H1 (cell line): ENCODE measurements around the gene TTLL9. TPM values are rescaled to one million over a fixed set of nuclear protein-coding genes. Genes with fewer than 3 reads are reported as not detected.
A peak's percentile ranks its signal among the peaks of the same experiment; 100 is the strongest.

Source experiments
- BACH1 ChIP-seq: IDR thresholded peaks from 2 replicates; pipeline ENCODE4 v1.6.1; 2012; ENCODE audit warnings: low read length, improper control_type of control experiment
- CBX5 ChIP-seq: fragments of 300-800, 300-1000 bp; sonication (generic); IDR thresholded peaks from 2 replicates; pipeline ENCODE4 v1.7.1; 2016; ENCODE audit warnings: antibody characterized with exemption, low read length, low read depth
- CHD7 ChIP-seq: fragments of 300-600 bp; sonication (generic); IDR thresholded peaks from 2 replicates; pipeline ENCODE4 v1.7.1; 2012; ENCODE audit warnings: low read length, moderate library complexity, mild to moderate bottlenecking, inconsistent platforms; ENCODE audit not compliant: insufficient replicate concordance
- KDM4A ChIP-seq: IDR thresholded peaks from one replicate; pipeline ENCODE4 v1.7.1; 2012; ENCODE audit warnings: low read depth, mild to moderate bottlenecking, moderate library complexity, low read length, inconsistent platforms; ENCODE audit not compliant: severe bottlenecking
- POLR2AphosphoS5 ChIP-seq: IDR thresholded peaks from 2 replicates; pipeline ENCODE4 v1.6.1; 2011; ENCODE audit warnings: low read depth, low read length
- RAD21 ChIP-seq, 2 experiments: IDR thresholded peaks in 1 of 2; conservative IDR thresholded peaks in 1 of 2; 2 replicates each; pipeline ENCODE4 v1.6.1; 2011; ENCODE audit warnings: low read depth in 2 of 2, low read length in 2 of 2, improper control_type of control experiment in 1 of 2, inconsistent platforms in 1 of 2, mild to moderate bottlenecking in 1 of 2, moderate library complexity in 1 of 2
- SIN3A ChIP-seq, 2 experiments: IDR thresholded peaks in 1 of 2; conservative IDR thresholded peaks in 1 of 2; 2 replicates each; pipeline ENCODE4 v1.6.1; 2011 to 2012; ENCODE audit warnings: low read length in 2 of 2, improper control_type of control experiment in 1 of 2, low read depth in 1 of 2, mild to moderate bottlenecking in 1 of 2
- polyA plus RNA-seq, 7 experiments: library from polyadenylated mRNA; depleted of rRNA in 3 of 7; stranded (reverse) in 5 of 7; unstranded in 2 of 7; fragments of >200 nt in 5 of 7; fragments of 200-250 nt in 2 of 7; gene quantifications; 1 replicate in 5 of 7; 2 replicates in 1 of 7; 4 replicates in 1 of 7; pipeline versions ENCODE4 v1.2.1 to v1.2.3, GENCODE V29; 2011 to 2013; ENCODE audit warnings: missing spikeins in 2 of 7, mixed read lengths in 2 of 7
- total RNA-seq: library from RNA; stranded (reverse); fragmentation: NEBNext Ultra II Directional; extraction: Animal tissue kit (Norgen Biotek cat#: 25700); gene quantifications from 2 replicates; pipeline ENCODE4 v1.2.1, GENCODE V29; 2021
- TF ChIP-seq, protein P1 (sequence below): IDR thresholded peaks from 2 replicates; pipeline ENCODE4 v1.6.1; 2011; ENCODE audit warnings: low read depth, mild to moderate bottlenecking, low read length; ENCODE audit not compliant: insufficient read depth

The TTLL9 gene
- total and polyA plus RNA-seq, 2 of the 8 experiments (the other 6 are each of a cell fraction or from before 2014, with no cell fraction given), result 0.06 TPM; not detected in 1

- TF ChIP-seq CHD7 (no peak), CBX5 (no peak), RAD21 (IDR thresholded peaks at IDR 0.05 in 1 of 2, conservative IDR thresholded peaks at IDR 0.05 in 1 of 2; ENCODE audit: low read depth in 2 of 2, low read length in 2 of 2) (peak; percentile 26 to 31; a peak in 2 of 4 replicates), POLR2AphosphoS5 (no peak), SIN3A (conservative IDR thresholded peaks at IDR 0.05 in 1 of 2, IDR thresholded peaks at IDR 0.05 in 1 of 2; ENCODE audit: low read depth in 1 of 2, low read length in 2 of 2) (no peak), BACH1 (no peak), KDM4A (peak; percentile 48)
- TF ChIP-seq, protein P1, sequence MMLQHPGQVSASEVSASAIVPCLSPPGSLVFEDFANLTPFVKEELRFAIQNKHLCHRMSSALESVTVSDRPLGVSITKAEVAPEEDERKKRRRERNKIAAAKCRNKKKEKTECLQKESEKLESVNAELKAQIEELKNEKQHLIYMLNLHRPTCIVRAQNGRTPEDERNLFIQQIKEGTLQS, result no peak
Measured at GRCh38 chr20:31860390-31861134, 9.9 kb upstream of the TTLL9 start (continued).
